Smooth muscle cell (in vitro differentiated cells): ENCODE data around the gene ULK2. TPM values are rescaled to one million over a fixed set of nuclear protein-coding genes. Genes with fewer than 3 reads are reported as not detected.
"Not testable (repeated sequence)": the region's sequence is repeated elsewhere in the genome, so short reads cannot be mapped to it uniquely, and the experiment has no call there.

Experiments
- DNase-seq: peaks from one replicate; lab custom pipeline; 2025; ENCODE audit not compliant: unreplicated experiment; lab: John Stamatoyannopoulos, UW
- H2AFZ ChIP-seq: fragments of 200-600 bp; sonication (generic); 2 replicates; pipeline ENCODE4 v1.6.0; 2016; ENCODE audit warnings: antibody characterized with exemption, low read depth, mild to moderate bottlenecking
- H3F3A ChIP-seq: fragments of 200-600 bp; sonication (generic); 2 replicates; pipeline ENCODE4 v1.6.0; 2017; ENCODE audit warnings: antibody characterized with exemption, low read depth
- H3K27ac ChIP-seq: fragments of 200-600 bp; sonication (generic); 2 replicates; pipeline ENCODE4 v1.5.1; 2016; ENCODE audit warnings: low read depth, mild to moderate bottlenecking
- H3K27me3 ChIP-seq: fragments of 200-600 bp; sonication (generic); 2 replicates; pipeline ENCODE4 v1.6.1; 2016; ENCODE audit warnings: low read depth, mild to moderate bottlenecking
- H3K36me3 ChIP-seq: fragments of 200-600 bp; sonication (generic); 2 replicates; pipeline ENCODE4 v1.5.1; 2016; ENCODE audit warnings: low read depth
- H3K4me1 ChIP-seq: fragments of 200-600 bp; sonication (generic); 2 replicates; pipeline ENCODE4 v1.5.1; 2016; ENCODE audit warnings: low read depth
- H3K4me2 ChIP-seq: fragments of 200-600 bp; sonication (generic); 2 replicates; pipeline ENCODE4 v1.6.0; 2016; ENCODE audit warnings: mild to moderate bottlenecking
- H3K4me3 ChIP-seq: fragments of 200-600 bp; sonication (generic); 2 replicates; pipeline ENCODE4 v1.5.1; 2016; ENCODE audit warnings: mild to moderate bottlenecking
- H3K79me2 ChIP-seq: fragments of 200-600 bp; sonication (generic); 2 replicates; pipeline ENCODE4 v1.6.0; 2016; ENCODE audit warnings: low read depth, mild to moderate bottlenecking
- H3K9ac ChIP-seq: fragments of 200-600 bp; sonication (generic); 2 replicates; pipeline ENCODE4 v1.6.0; 2016; ENCODE audit warnings: low read depth
- H3K9me3 ChIP-seq: fragments of 200-600 bp; sonication (generic); replicated peaks from 2 replicates; pipeline ENCODE4 v1.5.1; 2016; ENCODE audit warnings: low read depth
- H4K20me1 ChIP-seq: fragments of 200-600 bp; sonication (generic); 2 replicates; pipeline ENCODE4 v1.6.0; 2016; ENCODE audit warnings: low read depth
- WGBS: methylation state at CpG from one replicate; pipeline ENCODE4 v1.1.7; 2016; ENCODE audit warnings: low lambda C conversion rate; 5-methylcytosine and 5-hydroxymethylcytosine counted together
- polyA plus RNA-seq: library from polyadenylated mRNA; unstranded; fragments of >200 nt; fragmentation: Nextera tagmentation; extraction: Ambion mirVana; gene quantifications from 2 replicates; pipeline ENCODE4 v1.2.1, GENCODE V29; 2016
- total RNA-seq: library from RNA; depleted of rRNA; stranded (reverse); fragments of >200 nt; gene quantifications from 2 replicates; pipeline ENCODE4 v1.2.3, GENCODE V29; 2014
- TF ChIP-seq, protein P1 (sequence below): fragments of 200-600 bp; sonication (generic); IDR thresholded peaks from 2 replicates; pipeline ENCODE4 v1.5.1; 2017; ENCODE audit warnings: borderline replicate concordance, mild to moderate bottlenecking, antibody characterized with exemption; ENCODE audit not compliant: insufficient read depth, poor library complexity, severe bottlenecking

ULK2 gene
- total and polyA plus RNA-seq, 2 experiments from 2014 or later: 9.7 to 24.0 TPM

DNA sequence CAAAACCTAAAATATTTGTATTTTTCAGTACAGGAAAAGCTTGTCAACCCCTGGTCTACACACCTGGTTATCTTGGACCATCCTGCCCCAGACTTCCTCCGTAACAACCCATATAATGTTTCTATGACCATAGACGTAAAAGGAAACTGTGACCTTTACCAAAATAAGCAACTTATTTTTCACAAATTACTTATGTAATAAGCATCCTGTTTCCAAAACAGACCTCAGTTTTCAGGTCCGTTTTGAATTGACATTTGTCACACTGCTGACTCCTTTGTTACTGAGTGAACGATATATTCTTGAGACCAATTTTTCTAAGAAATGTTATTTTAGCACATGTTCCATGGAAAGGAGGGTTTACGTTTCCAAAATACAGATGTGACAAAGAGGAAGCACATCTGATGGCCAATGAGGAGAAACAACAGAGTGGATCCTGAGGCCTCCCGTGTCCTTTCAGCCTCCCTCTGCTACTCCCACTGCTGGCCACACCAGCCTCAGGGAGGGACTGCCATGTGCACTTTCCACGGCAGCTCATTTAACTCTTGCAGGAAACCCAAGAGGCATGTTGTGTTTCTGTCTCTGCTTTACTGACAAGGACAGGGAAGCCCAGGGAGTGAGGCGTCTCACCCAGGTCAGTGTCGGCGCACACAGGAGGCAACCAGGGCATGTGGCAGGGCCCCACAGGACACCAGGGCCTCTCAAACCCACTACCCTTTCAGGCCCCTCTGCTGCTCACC lies 99.5 kb downstream of the ULK2 start:
- Histone ChIP-seq H3K27me3 (no peaks in the 10 kb centered on the region), H3F3A (peaks cover 4% of the 10 kb centered on the region), H3K9ac (no peak overlapping the region), H3K36me3 (no peaks in the 10 kb centered on the region), H3K79me2 (no peaks in the 10 kb centered on the region), H4K20me1 (no peaks in the 10 kb centered on the region), H3K4me1 (no peaks in the 10 kb centered on the region), H3K9me3 (no peaks in the 10 kb centered on the region), H3K4me3 (no peak overlapping the region), H3K27ac (no peak overlapping the region), H3K4me2 (no peak overlapping the region), H2AFZ (no peak overlapping the region)
- WGBS: 66% methylated on average over 10 of the region's 10 CpGs
- no peak for DNase-seq
- TF ChIP-seq, protein P1, sequence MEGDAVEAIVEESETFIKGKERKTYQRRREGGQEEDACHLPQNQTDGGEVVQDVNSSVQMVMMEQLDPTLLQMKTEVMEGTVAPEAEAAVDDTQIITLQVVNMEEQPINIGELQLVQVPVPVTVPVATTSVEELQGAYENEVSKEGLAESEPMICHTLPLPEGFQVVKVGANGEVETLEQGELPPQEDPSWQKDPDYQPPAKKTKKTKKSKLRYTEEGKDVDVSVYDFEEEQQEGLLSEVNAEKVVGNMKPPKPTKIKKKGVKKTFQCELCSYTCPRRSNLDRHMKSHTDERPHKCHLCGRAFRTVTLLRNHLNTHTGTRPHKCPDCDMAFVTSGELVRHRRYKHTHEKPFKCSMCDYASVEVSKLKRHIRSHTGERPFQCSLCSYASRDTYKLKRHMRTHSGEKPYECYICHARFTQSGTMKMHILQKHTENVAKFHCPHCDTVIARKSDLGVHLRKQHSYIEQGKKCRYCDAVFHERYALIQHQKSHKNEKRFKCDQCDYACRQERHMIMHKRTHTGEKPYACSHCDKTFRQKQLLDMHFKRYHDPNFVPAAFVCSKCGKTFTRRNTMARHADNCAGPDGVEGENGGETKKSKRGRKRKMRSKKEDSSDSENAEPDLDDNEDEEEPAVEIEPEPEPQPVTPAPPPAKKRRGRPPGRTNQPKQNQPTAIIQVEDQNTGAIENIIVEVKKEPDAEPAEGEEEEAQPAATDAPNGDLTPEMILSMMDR: no peak

DNA sequence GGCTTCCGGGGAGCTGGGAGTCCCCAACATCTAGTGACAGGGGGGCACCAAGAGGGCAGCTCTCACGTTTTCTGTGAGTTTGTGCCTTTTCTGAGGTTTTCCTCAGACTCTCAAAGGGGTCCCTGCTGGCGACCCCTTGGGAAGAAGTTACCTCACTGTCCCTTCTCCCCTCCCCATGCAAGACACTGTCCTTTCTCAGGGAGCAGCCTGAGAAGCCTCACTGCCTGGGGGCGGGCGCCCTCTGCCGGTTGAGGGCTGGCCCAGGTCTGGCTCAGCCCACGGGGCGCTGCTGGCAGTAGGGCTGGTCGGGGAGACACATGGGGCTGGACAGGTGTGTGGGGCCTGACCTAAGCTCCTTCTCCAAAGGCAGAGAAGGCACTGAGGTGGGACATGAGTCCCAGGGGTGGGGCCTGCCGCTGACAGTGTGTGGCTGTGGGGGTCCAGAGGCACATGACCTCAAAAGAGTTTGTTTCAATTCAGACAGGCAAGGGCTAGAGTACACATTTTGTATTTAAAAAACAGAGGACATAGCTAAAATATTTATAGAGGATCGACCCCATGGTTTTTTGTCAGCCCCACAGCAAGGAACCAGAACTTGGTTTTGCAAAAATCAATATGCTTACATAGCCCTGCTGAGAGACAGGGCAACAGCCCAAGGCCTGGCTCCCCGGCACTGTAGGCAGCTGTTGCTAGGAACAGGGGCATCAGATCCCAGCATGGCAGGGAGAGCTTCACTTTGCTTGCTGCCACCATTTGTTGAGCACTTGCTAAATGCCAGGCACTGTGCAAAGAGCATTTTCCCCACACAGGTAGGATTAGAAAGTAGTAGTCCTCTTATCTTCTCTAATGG lies 101.1 kb downstream of the ULK2 start:
- H3K79me2 ChIP-seq: no peaks in the 10 kb centered on the region
- DNase-seq: peak; percentile 38
- WGBS: 21% methylated on average over 12 of the region's 12 CpGs

DNA sequence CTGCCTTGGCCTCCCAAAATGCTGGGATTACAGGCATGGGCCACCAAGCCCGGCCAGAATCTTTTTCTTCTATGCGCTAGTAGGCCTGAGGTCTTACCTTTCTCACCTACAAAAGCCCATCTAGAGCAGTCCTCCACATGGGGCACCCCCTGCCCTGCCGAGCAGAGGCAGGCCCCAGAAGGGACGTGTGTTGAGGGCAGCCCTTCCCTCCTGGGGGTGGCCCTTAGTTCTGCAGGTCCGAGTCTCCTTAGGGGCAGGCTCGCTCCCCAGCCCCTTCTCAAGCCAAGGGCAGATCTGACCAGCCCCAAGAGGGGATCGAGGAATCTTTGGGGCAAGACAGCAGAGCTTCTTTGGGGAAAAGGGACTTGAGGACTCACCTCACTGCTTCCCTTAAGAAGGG lies 101.7 kb downstream of the ULK2 start:
- H3K27ac ChIP-seq: no peak overlapping the region
- H3K4me3 ChIP-seq: no peak overlapping the region
- H3K27me3 ChIP-seq: no peaks in the 10 kb centered on the region
- no peaks in the 10 kb centered on the region for H3K79me2 ChIP-seq
- 84% methylated on average over 7 of the region's 7 CpGs for WGBS
- H4K20me1 ChIP-seq: no peaks in the 10 kb centered on the region
- no peak overlapping the region for H2AFZ ChIP-seq
- TF ChIP-seq, protein P1: no peak
- H3K4me2 ChIP-seq: no peak overlapping the region
- H3K4me1 ChIP-seq: no peaks in the 10 kb centered on the region
- H3K9ac ChIP-seq: no peak overlapping the region
- H3K9me3 ChIP-seq: no peaks in the 10 kb centered on the region
- H3F3A ChIP-seq: peaks cover 4% of the 10 kb centered on the region
- no peak for DNase-seq
- H3K36me3 ChIP-seq: no peaks in the 10 kb centered on the region

More for the DNA sequence above, 101.1 kb downstream of the ULK2 start:
- Histone ChIP-seq H3K27me3 (no peaks in the 10 kb centered on the region), H3K4me3 (no peak overlapping the region), H3K36me3 (no peaks in the 10 kb centered on the region), H3F3A (peaks cover 4% of the 10 kb centered on the region), H4K20me1 (no peaks in the 10 kb centered on the region), H3K9me3 (no peaks in the 10 kb centered on the region), H3K27ac (no peak overlapping the region), H3K4me2 (no peak overlapping the region), H2AFZ (no peak overlapping the region), H3K4me1 (no peaks in the 10 kb centered on the region), H3K9ac (no peak overlapping the region)
- TF ChIP-seq, protein P1: peak; percentile 98

DNA sequence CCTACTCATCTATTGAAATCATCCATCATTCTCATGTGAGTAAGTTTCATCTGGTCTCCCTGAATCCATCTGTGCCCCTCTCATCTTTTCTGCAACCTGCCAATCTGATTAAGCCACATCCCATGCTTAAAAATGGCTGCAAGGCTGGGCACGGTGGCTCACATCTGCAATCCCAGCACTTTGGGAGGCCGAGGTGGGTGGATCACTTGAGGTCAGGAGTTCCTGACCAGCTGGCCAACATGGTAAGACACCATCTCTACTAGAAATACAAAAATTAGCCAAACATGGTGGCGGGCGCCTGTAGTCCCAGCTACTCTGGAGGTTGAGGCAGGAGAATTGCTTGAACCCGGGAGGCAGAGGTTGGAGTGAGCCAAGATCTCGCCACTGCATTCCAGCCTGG lies 103.7 kb downstream of the ULK2 start:
- 93% methylated on average over 6 of the region's 6 CpGs for WGBS
- not testable (repeated sequence) for DNase-seq, H4K20me1 ChIP-seq, H2AFZ ChIP-seq, H3K4me3 ChIP-seq, H3K27ac ChIP-seq, H3F3A ChIP-seq, H3K4me1 ChIP-seq, H3K79me2 ChIP-seq, H3K9ac ChIP-seq, H3K27me3 ChIP-seq, H3K36me3 ChIP-seq, H3K9me3 ChIP-seq, H3K4me2 ChIP-seq
